HG03196 (cell line): Measurements from ENCODE around the gene ADGRB3.

Source experiments
- ATAC-seq: cut with Tn5 transposase; IDR thresholded peaks from one replicate; pipeline ENCODE4 v1.9.1; 2021; ENCODE audit not compliant: unreplicated experiment

Gene ADGRB3

GRCh38 chr6:69018906-69019305 lies 383.8 kb downstream of the ADGRB3 start:
- no peak for ATAC-seq

GRCh38 chr6:69019832-69020231 lies 384.8 kb downstream of the ADGRB3 start:
- ATAC-seq = no peak

- ATAC-seq = no peak
Measured at GRCh38 chr6:69022993-69023392, 387.9 kb downstream of the ADGRB3 start.

GRCh38 chr6:69026243-69026642 lies 391.2 kb downstream of the ADGRB3 start:
- no peak for ATAC-seq

GRCh38 chr6:69026715-69027114 lies 391.6 kb downstream of the ADGRB3 start:
- no peak for ATAC-seq

- ATAC-seq = no peak
Measured at GRCh38 chr6:69027861-69028260, 392.8 kb downstream of the ADGRB3 start.

- no peak for ATAC-seq
Measured at GRCh38 chr6:69038841-69039240, 403.8 kb downstream of the ADGRB3 start.

GRCh38 chr6:69042297-69042696 lies 407.2 kb downstream of the ADGRB3 start:
- no peak for ATAC-seq

GRCh38 chr6:69044534-69044933 lies 409.5 kb downstream of the ADGRB3 start:
- no peak for ATAC-seq

- ATAC-seq = no peak
Measured at GRCh38 chr6:69059413-69059812, 424.3 kb downstream of the ADGRB3 start.

GRCh38 chr6:69061066-69061465 lies 426.0 kb downstream of the ADGRB3 start:
- no peak for ATAC-seq

GRCh38 chr6:69063401-69063800 lies 428.3 kb downstream of the ADGRB3 start:
- no peak for ATAC-seq

- ATAC-seq = no peak
Measured at GRCh38 chr6:69064226-69064625, 429.1 kb downstream of the ADGRB3 start.

GRCh38 chr6:69069881-69070280 lies 434.8 kb downstream of the ADGRB3 start:
- ATAC-seq = no peak

- no peak for ATAC-seq
Measured at GRCh38 chr6:69072796-69073195, 437.7 kb downstream of the ADGRB3 start.

- no peak for ATAC-seq
Measured at GRCh38 chr6:69084746-69085335, 449.8 kb downstream of the ADGRB3 start.

GRCh38 chr6:69086689-69087088 lies 451.6 kb downstream of the ADGRB3 start:
- no peak for ATAC-seq

GRCh38 chr6:69089539-69089938 lies 454.5 kb downstream of the ADGRB3 start:
- no peak for ATAC-seq

- ATAC-seq = no peak
Measured at GRCh38 chr6:69090132-69090531, 455.1 kb downstream of the ADGRB3 start.

GRCh38 chr6:69096681-69097080 lies 461.6 kb downstream of the ADGRB3 start:
- no peak for ATAC-seq

GRCh38 chr6:69097948-69098347 lies 462.9 kb downstream of the ADGRB3 start:
- ATAC-seq = no peak

- no peak for ATAC-seq
Measured at GRCh38 chr6:69098910-69099309, 463.8 kb downstream of the ADGRB3 start.

GRCh38 chr6:69100772-69101171 lies 465.7 kb downstream of the ADGRB3 start:
- no peak for ATAC-seq
